ENCODE data around the gene CTSC.

CTSC gene

DNA sequence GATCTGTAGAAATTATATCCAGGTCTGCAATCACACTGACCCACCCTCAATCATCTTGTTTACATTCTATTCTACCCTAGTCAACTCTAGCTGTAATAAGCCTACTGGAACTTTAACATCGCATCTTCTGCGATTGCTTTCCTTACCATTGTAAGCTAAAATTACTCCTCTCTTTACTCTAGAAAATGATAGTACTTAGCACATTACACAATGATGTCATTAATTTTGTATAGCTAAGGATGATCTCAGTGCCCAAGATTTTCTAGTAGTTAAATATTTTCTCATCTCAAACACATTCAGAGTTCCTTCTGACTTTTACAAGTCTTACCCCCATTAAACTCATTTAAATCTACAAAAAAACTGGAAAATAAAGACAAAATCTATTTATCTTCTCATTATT, 39.6 kb upstream of the CTSC start:
- TF ChIP-seq, protein P1, sequence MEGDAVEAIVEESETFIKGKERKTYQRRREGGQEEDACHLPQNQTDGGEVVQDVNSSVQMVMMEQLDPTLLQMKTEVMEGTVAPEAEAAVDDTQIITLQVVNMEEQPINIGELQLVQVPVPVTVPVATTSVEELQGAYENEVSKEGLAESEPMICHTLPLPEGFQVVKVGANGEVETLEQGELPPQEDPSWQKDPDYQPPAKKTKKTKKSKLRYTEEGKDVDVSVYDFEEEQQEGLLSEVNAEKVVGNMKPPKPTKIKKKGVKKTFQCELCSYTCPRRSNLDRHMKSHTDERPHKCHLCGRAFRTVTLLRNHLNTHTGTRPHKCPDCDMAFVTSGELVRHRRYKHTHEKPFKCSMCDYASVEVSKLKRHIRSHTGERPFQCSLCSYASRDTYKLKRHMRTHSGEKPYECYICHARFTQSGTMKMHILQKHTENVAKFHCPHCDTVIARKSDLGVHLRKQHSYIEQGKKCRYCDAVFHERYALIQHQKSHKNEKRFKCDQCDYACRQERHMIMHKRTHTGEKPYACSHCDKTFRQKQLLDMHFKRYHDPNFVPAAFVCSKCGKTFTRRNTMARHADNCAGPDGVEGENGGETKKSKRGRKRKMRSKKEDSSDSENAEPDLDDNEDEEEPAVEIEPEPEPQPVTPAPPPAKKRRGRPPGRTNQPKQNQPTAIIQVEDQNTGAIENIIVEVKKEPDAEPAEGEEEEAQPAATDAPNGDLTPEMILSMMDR (conservative IDR thresholded peaks at IDR 0.05): no peak
- no peak for TF ChIP-seq ZFX (IDR thresholded peaks at IDR 0.05)
- no peak overlapping the region for H3K27ac ChIP-seq

DNA sequence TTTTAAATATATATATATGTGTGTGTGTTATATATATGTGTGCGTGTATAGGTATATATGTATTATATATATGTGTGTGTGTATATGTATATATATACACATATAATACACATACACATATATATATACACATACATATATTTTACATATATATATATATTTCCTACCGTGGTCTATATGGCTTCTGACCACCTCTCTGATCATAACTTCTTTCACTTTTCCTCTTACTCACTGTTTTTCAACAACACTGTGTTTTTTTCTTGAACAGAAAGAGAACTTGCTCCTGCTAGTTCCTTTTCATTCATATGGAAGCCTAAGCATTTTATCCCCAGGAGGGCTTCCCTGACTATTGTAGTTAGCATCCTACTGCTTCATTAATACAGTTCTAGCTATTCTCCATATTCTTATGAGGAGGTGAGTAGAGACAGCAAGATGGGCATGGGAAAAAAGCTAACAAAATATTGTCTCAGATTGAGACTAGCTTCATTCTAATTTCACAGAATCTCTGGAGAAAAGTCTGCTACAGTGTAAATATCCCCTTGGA, 38.5 kb upstream of the CTSC start:
- H3K27ac ChIP-seq: no peak overlapping the region
- no peak for TF ChIP-seq ZFX (IDR thresholded peaks at IDR 0.05)
- TF ChIP-seq, protein P1 (conservative IDR thresholded peaks at IDR 0.05): no peak

DNA sequence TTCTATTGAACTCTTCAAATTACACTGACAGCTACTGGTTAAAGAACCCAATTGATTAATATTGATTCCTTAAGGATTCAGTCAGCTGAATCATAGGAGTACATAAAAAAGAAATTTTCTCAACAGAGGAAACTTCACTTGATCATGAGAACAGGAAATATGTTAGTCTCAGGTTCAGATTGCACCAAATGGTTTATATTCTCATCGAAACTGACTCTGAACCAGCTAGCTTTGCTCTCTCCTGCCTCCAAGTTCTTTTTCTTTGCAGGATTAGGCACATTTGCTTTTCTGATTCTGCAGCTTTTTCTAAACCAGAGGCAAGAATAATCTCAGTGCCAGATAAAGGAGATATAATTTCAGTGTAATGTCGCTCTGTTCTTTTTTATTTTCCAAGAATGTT, 33.2 kb upstream of the CTSC start:
- no peak overlapping the region for H3K27ac ChIP-seq
- TF ChIP-seq ZFX (IDR thresholded peaks at IDR 0.05): no peak
- TF ChIP-seq, protein P1 (conservative IDR thresholded peaks at IDR 0.05): no peak

DNA sequence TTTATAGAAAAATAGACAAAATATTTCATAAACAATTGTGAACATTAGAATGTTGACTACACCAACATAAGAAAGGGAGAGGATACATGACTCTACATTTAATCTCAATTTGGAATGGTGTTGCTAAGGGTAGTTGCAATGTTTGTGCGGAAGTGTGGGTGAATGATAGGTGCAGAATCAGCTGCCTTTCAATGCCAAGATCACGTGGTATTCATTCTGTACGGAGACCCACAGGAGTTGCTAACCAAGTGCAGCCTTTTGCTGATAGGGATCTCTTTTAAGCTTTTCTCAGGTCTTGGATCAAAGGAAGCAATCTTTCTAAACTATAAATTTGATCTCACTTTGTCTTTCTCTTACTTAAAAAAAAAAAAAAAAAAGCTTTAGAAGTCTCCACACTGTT, 29.8 kb upstream of the CTSC start:
- TF ChIP-seq, protein P1 (conservative IDR thresholded peaks at IDR 0.05): no peak
- no peak for TF ChIP-seq ZFX (IDR thresholded peaks at IDR 0.05)
- no peak overlapping the region for H3K27ac ChIP-seq

DNA sequence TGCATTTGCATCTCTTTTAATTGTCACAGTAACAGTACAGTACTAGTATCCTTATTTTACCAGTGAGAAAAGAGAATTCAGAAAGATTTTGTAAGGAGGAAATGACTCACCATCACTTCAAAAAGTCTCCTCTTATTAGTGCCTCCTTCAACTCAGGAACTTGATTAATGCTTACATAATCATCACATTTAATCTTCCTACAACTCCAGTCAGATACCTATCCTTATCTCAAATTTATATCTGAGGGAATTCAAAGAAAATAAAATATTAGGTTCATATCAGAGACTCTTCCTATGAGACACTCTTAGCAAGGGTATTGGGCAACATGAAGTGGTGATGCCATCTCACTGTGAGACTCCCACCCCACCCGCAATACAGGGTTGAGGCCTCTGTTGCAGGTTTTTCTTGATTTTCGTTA, 26.1 kb upstream of the CTSC start:
- H3K27ac ChIP-seq: no peak overlapping the region

DNA sequence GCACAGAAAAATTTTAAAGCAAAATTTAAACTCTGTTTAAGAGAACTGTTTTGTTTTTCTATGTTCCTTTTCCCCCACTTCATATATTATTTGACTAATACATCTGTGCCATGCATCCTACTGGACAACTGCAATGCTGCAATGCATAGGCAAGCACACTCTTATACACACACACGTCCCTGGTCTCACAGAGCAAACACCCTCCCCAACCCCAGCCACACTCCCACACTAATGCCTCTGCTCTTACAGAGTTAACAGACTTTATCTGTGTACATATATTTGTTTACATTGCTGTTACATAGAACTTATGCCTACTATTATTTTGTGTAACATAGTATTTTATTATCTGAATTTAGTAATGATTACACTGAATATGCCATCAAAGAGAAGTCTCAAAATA, 25.5 kb upstream of the CTSC start:
- H3K27ac ChIP-seq: no peak overlapping the region
- TF ChIP-seq, protein P1 (conservative IDR thresholded peaks at IDR 0.05): no peak
- no peak for TF ChIP-seq ZFX (IDR thresholded peaks at IDR 0.05)

More for the DNA sequence above, 26.1 kb upstream of the CTSC start:
- TF ChIP-seq, protein P1 (conservative IDR thresholded peaks at IDR 0.05): no peak

DNA sequence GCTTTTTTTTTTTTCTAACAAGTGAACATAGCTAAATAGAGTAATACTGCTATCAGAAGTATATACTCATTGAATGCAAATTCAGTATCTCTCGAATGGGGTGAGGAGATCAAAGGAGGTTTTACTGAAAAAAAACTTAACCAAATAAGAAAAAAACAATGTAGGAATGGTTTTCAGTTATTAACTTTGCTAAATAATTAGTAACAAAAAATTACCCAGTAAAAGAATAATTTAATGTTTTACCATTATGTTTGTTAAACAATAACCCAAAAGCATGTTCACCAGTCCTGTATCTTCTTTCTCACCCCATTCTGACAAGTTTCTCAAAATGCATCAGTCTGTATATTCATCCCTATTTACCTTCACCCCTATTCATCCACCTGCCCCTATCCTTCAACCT, 22.6 kb upstream of the CTSC start:
- no peak for TF ChIP-seq ZFX (IDR thresholded peaks at IDR 0.05)
- TF ChIP-seq, protein P1 (conservative IDR thresholded peaks at IDR 0.05): no peak
- H3K27ac ChIP-seq: no peak overlapping the region
